B cell (primary cell): ENCODE results near the gene HOXB6.

ENCODE experiments used
- CTCF ChIP-seq: fragments of 200-600 bp; IDR thresholded peaks from one replicate; pipeline ENCODE4 v1.8.0; 2022; ENCODE audit warnings: antibody characterized with exemption, mild to moderate bottlenecking
- EZH2 ChIP-seq: IDR thresholded peaks from 2 replicates; pipeline ENCODE4 v1.6.1; 2012; ENCODE audit warnings: borderline replicate concordance, low read depth, mild to moderate bottlenecking, moderate library complexity, low read length; ENCODE audit not compliant: insufficient read depth, poor library complexity, severe bottlenecking

GRCh38 chr17:48596735-48597527, 7.9 kb downstream of the HOXB6 start:
- TF ChIP-seq CTCF, result no peak
- TF ChIP-seq EZH2, result no peak
